Hepatocyte (in vitro differentiated cells): Measurements from ENCODE around the gene ELFN1.

Source experiments
- CTCF ChIP-seq: fragments of 200-600 bp; sonication (generic); IDR thresholded peaks from 2 replicates; pipeline ENCODE4 v1.5.1; 2016; ENCODE audit warnings: antibody characterized with exemption, mild to moderate bottlenecking; ENCODE audit not compliant: poor library complexity
- EZH2phosphoT487 ChIP-seq: fragments of 200-600 bp; sonication (generic); IDR thresholded peaks from one replicate; pipeline ENCODE4 v1.6.1; 2018; ENCODE audit warnings: antibody characterized with exemption, mild to moderate bottlenecking, low read depth, moderate library complexity; ENCODE audit not compliant: unreplicated experiment, severe bottlenecking

- TF ChIP-seq CTCF (no peak), EZH2phosphoT487 (no peak)
Measured at GRCh38 chr7:1635401-1635800, 34.7 kb upstream of the ELFN1 start.
